Panc1 (cell line): ENCODE measurements around the gene TRIOBP.

Experiments used
- CTCF ChIP-seq: fragments of 450-650 bp; IDR thresholded peaks from 2 replicates; pipeline ENCODE4 v1.5.1; 2017; ENCODE audit warnings: mild to moderate bottlenecking
- REST ChIP-seq, 2 experiments: IDR thresholded peaks; 2 replicates each; pipeline ENCODE4 v1.6.1; 2011 to 2012; ENCODE audit warnings: low read depth in 2 of 2, control low read depth in 1 of 2, low read length in 1 of 2, mild to moderate bottlenecking in 1 of 2, moderate library complexity in 1 of 2; ENCODE audit not compliant: insufficient read depth in 1 of 2
- SIN3A ChIP-seq: IDR thresholded peaks from 2 replicates; pipeline ENCODE4 v1.6.1; 2012; ENCODE audit warnings: low read depth, mild to moderate bottlenecking, low read length, moderate library complexity, borderline replicate concordance; ENCODE audit not compliant: insufficient read depth

GRCh38 chr22:37740455-37741311 lies 43.8 kb downstream of the TRIOBP start:
- no peak for TF ChIP-seq REST (IDR thresholded peaks at IDR 0.05; ENCODE audit: insufficient read depth in 1 of 2, low read depth in 2 of 2, low read length in 1 of 2)
- TF ChIP-seq CTCF, result no peak
- TF ChIP-seq SIN3A, result no peak
